Right atrium auricular region (tissue), 2 donors: ENCODE data around the gene ZNF366. TPM values are rescaled to one million over a fixed set of nuclear protein-coding genes. Genes with fewer than 3 reads are reported as not detected.
"Not testable (repeated sequence)": the region's sequence is repeated elsewhere in the genome, so short reads cannot be mapped to it uniquely, and the experiment has no call there.

Source experiments
- DNase-seq: peaks from one replicate; pipeline ENCODE4 v3.0.0-alpha.2; 2019; ENCODE audit warnings: low spot score
- H3K27ac ChIP-seq, 2 donors: fragments of 200-600 bp; sonication (generic); 1 replicate in 1 of 2; 2 replicates in 1 of 2; pipeline ENCODE4 v1.5.1; 2016 to 2019
- H3K27me3 ChIP-seq, 2 donors: fragments of 200-600 bp; sonication (generic); one replicate each; pipeline versions ENCODE4 v1.5.1 to v1.6.0; 2017 to 2019
- H3K36me3 ChIP-seq: fragments of 200-600 bp; sonication (generic); one replicate; pipeline ENCODE4 v1.5.1; 2016
- H3K4me1 ChIP-seq, 2 donors: fragments of 200-600 bp; sonication (generic); one replicate each; pipeline versions ENCODE4 v1.5.1 to v1.6.0; 2017 to 2019
- H3K4me3 ChIP-seq, 2 donors: fragments of 200-600 bp; sonication (generic); 1 replicate in 1 of 2; 2 replicates in 1 of 2; pipeline ENCODE4 v1.5.1; 2017 to 2019; ENCODE audit warnings: mild to moderate bottlenecking in 1 of 2, moderate library complexity in 1 of 2
- H3K9me3 ChIP-seq, 2 donors: fragments of 200-600 bp; sonication (generic); one replicate each; pipeline ENCODE4 v1.5.1; 2019
- CTCF ChIP-seq, 2 donors: fragments of 200-600 bp; sonication (generic); IDR thresholded peaks; one replicate each; pipeline ENCODE4 v1.5.1; 2019; ENCODE audit warnings: antibody characterized with exemption in 2 of 2
- total RNA-seq, 2 donors: library from RNA; depleted of rRNA; stranded (reverse); fragments of >200 nt; gene quantifications; one replicate each; pipeline ENCODE4 v1.1.0, GENCODE V29; 2016

The ZNF366 gene
- total RNA-seq, 2 donors from 2014 or later = 4.4 to 9.0 TPM

- H3K27ac ChIP-seq = no peak overlapping the region
- peaks cover 0 to 14% of the 10 kb centered on the region in 2 donors for H3K4me1 ChIP-seq
- no peaks in the 10 kb centered on the region for H3K27me3 ChIP-seq
- H3K4me3 ChIP-seq = no peak overlapping the region
- no peaks in the 10 kb centered on the region for H3K36me3 ChIP-seq
- H3K9me3 ChIP-seq = peaks cover 0 to under 1% of the 10 kb centered on the region in 2 donors
- no peak for DNase-seq
- TF ChIP-seq CTCF (IDR thresholded peaks at IDR 0.05) = no peak
Measured at GRCh38 chr5:72407078-72407477, 100.1 kb downstream of the ZNF366 start.

- H3K27ac ChIP-seq, H3K4me3 ChIP-seq, H3K27me3 ChIP-seq, DNase-seq, H3K36me3 ChIP-seq: not testable (repeated sequence)
- Histone ChIP-seq H3K9me3 (peaks cover 0 to 21% of the 10 kb centered on the region in 2 donors), H3K4me1 (peaks cover 0 to 19% of the 10 kb centered on the region in 2 donors)
Measured at GRCh38 chr5:72404771-72405170, 102.4 kb downstream of the ZNF366 start.

- Histone ChIP-seq H3K27ac (peak overlapping the region; percentile 18 to 57), H3K4me3 (no peak overlapping the region), H3K4me1 (peaks cover 0 to 26% of the 10 kb centered on the region in 2 donors), H3K36me3 (no peaks in the 10 kb centered on the region), H3K27me3 (no peaks in the 10 kb centered on the region), H3K9me3 (peaks cover 0 to 21% of the 10 kb centered on the region in 2 donors)
- DNase-seq = no peak
- TF ChIP-seq CTCF (IDR thresholded peaks at IDR 0.05) = peak in 1 of 2 donors; percentile 29
Measured at GRCh38 chr5:72402959-72403628, 104.1 kb downstream of the ZNF366 start.

- Histone ChIP-seq H3K27ac (peak overlapping the region; percentile 18 to 57), H3K27me3 (no peaks in the 10 kb centered on the region), H3K4me1 (peaks cover 0 to 29% of the 10 kb centered on the region in 2 donors), H3K4me3 (no peak overlapping the region), H3K9me3 (peaks cover 0 to 21% of the 10 kb centered on the region in 2 donors), H3K36me3 (no peaks in the 10 kb centered on the region)
- TF ChIP-seq CTCF (IDR thresholded peaks at IDR 0.05) = no peak
- DNase-seq = no peak
Measured at GRCh38 chr5:72402381-72402890, 104.8 kb downstream of the ZNF366 start.

GRCh38 chr5:72400950-72401349 is 106.3 kb downstream of the ZNF366 start:
- H3K9me3 ChIP-seq = peaks cover 0 to 21% of the 10 kb centered on the region in 2 donors
- no peak overlapping the region for H3K27ac ChIP-seq

More at GRCh38 chr5:72400950-72401349, 106.3 kb downstream of the ZNF366 start:
- Histone ChIP-seq H3K4me3 (no peak overlapping the region), H3K4me1 (peaks cover 0 to 29% of the 10 kb centered on the region in 2 donors), H3K27me3 (no peaks in the 10 kb centered on the region), H3K36me3 (no peaks in the 10 kb centered on the region)
- no peak for TF ChIP-seq CTCF (IDR thresholded peaks at IDR 0.05)
- DNase-seq = no peak
